Measurements from ENCODE around the gene LYPD4.
"Not testable (repeated sequence)": the region's sequence is repeated elsewhere in the genome, so short reads cannot be mapped to it uniquely, and the experiment has no call there.

The LYPD4 gene

GRCh38 chr19:41808663-41809566 is 35.6 kb downstream of the LYPD4 start:
- in situ Hi-C loops (cut with MboI; ENCODE audit: low sequenced_read_pairs), result no loop called here

GRCh38 chr19:41807176-41807575 is 37.3 kb downstream of the LYPD4 start:
- in situ Hi-C loops (cut with MboI; ENCODE audit: low sequenced_read_pairs), result no loop called here

- in situ Hi-C loops (cut with MboI; ENCODE audit: low sequenced_read_pairs), result no loop called here
Observed at GRCh38 chr19:41804336-41804735, 40.1 kb downstream of the LYPD4 start.

- in situ Hi-C loops (cut with MboI; ENCODE audit: low sequenced_read_pairs), result no loop called here
Observed at GRCh38 chr19:41802770-41803169, 41.7 kb downstream of the LYPD4 start.

- in situ Hi-C loops (cut with MboI; ENCODE audit: low sequenced_read_pairs), result no loop called here
Observed at GRCh38 chr19:41801792-41802211, 42.7 kb downstream of the LYPD4 start.

GRCh38 chr19:41801031-41801430 is 43.5 kb downstream of the LYPD4 start:
- in situ Hi-C loops (cut with MboI; ENCODE audit: low sequenced_read_pairs), result no loop called here

GRCh38 chr19:41799444-41800000 is 45.0 kb downstream of the LYPD4 start:
- in situ Hi-C loops (cut with MboI; ENCODE audit: low sequenced_read_pairs), result no loop called here

GRCh38 chr19:41796901-41797300 is 47.6 kb downstream of the LYPD4 start:
- in situ Hi-C loops (cut with MboI; ENCODE audit: low sequenced_read_pairs), result no loop called here

- in situ Hi-C loops (cut with MboI; ENCODE audit: low sequenced_read_pairs), result no loop called here
Observed at GRCh38 chr19:41796362-41796761, 48.1 kb downstream of the LYPD4 start, which contains the start of gene CEACAM3. Gene CEACAM3 (plus strand): TSS chr19:41796587. CDS start chr19:41796678, 91 bp downstream.

GRCh38 chr19:41795031-41795461 is 49.4 kb downstream of the LYPD4 start:
- in situ Hi-C loops (cut with MboI; ENCODE audit: low sequenced_read_pairs), result no loop called here

- in situ Hi-C loops (cut with MboI; ENCODE audit: low sequenced_read_pairs), result no loop called here
Observed at GRCh38 chr19:41793414-41793727, 51.1 kb downstream of the LYPD4 start.

- in situ Hi-C loops (cut with MboI; ENCODE audit: low sequenced_read_pairs), result no loop called here
Observed at GRCh38 chr19:41792513-41793413, 51.7 kb downstream of the LYPD4 start.

- in situ Hi-C loops (cut with MboI; ENCODE audit: low sequenced_read_pairs), result not testable (repeated sequence)
Observed at GRCh38 chr19:41789053-41789452, 55.4 kb downstream of the LYPD4 start.

GRCh38 chr19:41788518-41788917 is 56.0 kb downstream of the LYPD4 start:
- in situ Hi-C loops (cut with MboI; ENCODE audit: low sequenced_read_pairs), result not testable (repeated sequence)

Measured in HL-60/S4 treated with phorbol 12-myristate 13-acetate at 8.2 ng/mL for 4 days and 3 days (cell line).